Endodermal cell (in vitro differentiated cells): Measurements from ENCODE around the gene REPIN1. TPM values are rescaled to one million over a fixed set of nuclear protein-coding genes. Genes with fewer than 3 reads are reported as not detected.

Experiments used
- DNase-seq: peaks from one replicate; pipeline ENCODE4 v3.0.0-alpha.2; 2017
- H3K27ac ChIP-seq: 2 replicates; pipeline ENCODE4 v1.5.1; 2013; ENCODE audit warnings: mild to moderate bottlenecking, low read depth, low read length, moderate library complexity
- H3K27me3 ChIP-seq: 2 replicates; pipeline ENCODE4 v1.6.1; 2013; ENCODE audit warnings: mild to moderate bottlenecking, low read length, moderate library complexity; ENCODE audit not compliant: insufficient read depth, control insufficient read depth, poor library complexity, severe bottlenecking
- H3K36me3 ChIP-seq: 2 replicates; pipeline ENCODE4 v1.7.0; 2013; ENCODE audit warnings: mild to moderate bottlenecking, low read length, moderate library complexity; ENCODE audit not compliant: control insufficient read depth, insufficient read depth
- H3K4me1 ChIP-seq: one replicate; pipeline ENCODE4 v1.7.0; 2013; ENCODE audit warnings: low read length; ENCODE audit not compliant: control insufficient read depth, insufficient read depth
- H3K4me3 ChIP-seq: 2 replicates; pipeline ENCODE4 v1.5.1; 2013; ENCODE audit warnings: mild to moderate bottlenecking, low read length, moderate library complexity
- H3K9ac ChIP-seq: 2 replicates; pipeline ENCODE4 v1.6.1; 2013; ENCODE audit warnings: mild to moderate bottlenecking, low read length, moderate library complexity; ENCODE audit not compliant: poor library complexity, severe bottlenecking; ENCODE audit errors: extremely low read depth
- H3K9me3 ChIP-seq: 2 replicates; pipeline ENCODE4 v1.6.1; 2013; ENCODE audit warnings: mild to moderate bottlenecking, low read length, moderate library complexity; ENCODE audit not compliant: control insufficient read depth
- H3K27ac Mint-ChIP-seq: 2 replicates; pipeline ENCODE4 v1.8.0; 2020; ENCODE audit warnings: mixed read lengths
- H3K27me3 Mint-ChIP-seq: 2 replicates; pipeline ENCODE4 v1.8.0; 2021; ENCODE audit warnings: mild to moderate bottlenecking, mixed read lengths; ENCODE audit not compliant: insufficient read depth
- H3K36me3 Mint-ChIP-seq: 2 replicates; pipeline ENCODE4 v1.8.0; 2020; ENCODE audit warnings: low read depth, mixed read lengths
- H3K4me1 Mint-ChIP-seq: 2 replicates; pipeline ENCODE4 v1.8.0; 2020; ENCODE audit warnings: mixed read lengths
- H3K4me3 Mint-ChIP-seq: 2 replicates; pipeline ENCODE4 v1.8.0; 2020; ENCODE audit warnings: mild to moderate bottlenecking, moderate library complexity, mixed read lengths
- H3K9me3 Mint-ChIP-seq: 2 replicates; pipeline ENCODE4 v1.8.0; 2020; ENCODE audit warnings: mild to moderate bottlenecking, mixed read lengths
- WGBS, 2 experiments: methylation state at CpG; one replicate each; pipeline versions ENCODE4 v1.1.5 to v1.1.7; 2013; ENCODE audit warnings: missing lambda C conversion rate in 2 of 2, mixed read lengths in 1 of 2; ENCODE audit not compliant: insufficient coverage in 1 of 2, insufficient read length in 1 of 2; 5-methylcytosine and 5-hydroxymethylcytosine counted together
- total RNA-seq, 2 donors: library from RNA; stranded (reverse); fragmentation: NEBNext Ultra II Directional in 1 of 2; extraction: Animal tissue kit (Norgen Biotek cat#: 25700) in 1 of 2; gene quantifications; 2 replicates in 1 of 2; 3 replicates in 1 of 2; pipeline ENCODE4 v1.2.1, GENCODE V29; 2021
- TF ChIP-seq, protein P1 (sequence below): fragments of 200-600 bp; sonication (generic); conservative IDR thresholded peaks from 2 replicates; pipeline ENCODE4 v1.5.0; 2021; ENCODE audit warnings: antibody characterized with exemption, mild to moderate bottlenecking

Gene REPIN1
- total RNA-seq, 2 donors from 2014 or later, result 85.4 to 94.4 TPM

DNA sequence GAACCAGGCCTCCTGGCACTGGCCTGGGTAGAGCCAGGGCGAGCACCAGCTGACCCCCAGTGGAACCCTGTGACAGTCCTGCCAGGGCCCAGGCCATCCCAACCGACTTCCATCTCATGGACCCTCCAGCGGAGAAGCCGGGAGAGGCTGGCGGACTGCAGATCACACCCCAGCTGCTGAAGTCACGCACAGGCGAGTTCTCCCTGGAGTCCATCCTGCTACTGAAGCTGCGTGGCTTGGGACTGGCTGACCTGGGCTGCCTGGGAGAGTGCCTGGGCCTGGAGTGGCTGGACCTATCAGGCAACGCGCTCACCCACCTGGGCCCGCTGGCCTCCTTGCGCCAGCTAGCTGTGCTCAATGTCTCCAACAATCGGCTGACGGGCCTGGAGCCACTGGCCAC lies 31.9 kb upstream of the REPIN1 start:
- Histone ChIP-seq H3K27me3 (peaks cover 7% of the 10 kb centered on the region), H3K36me3 (peaks cover 1% of the 10 kb centered on the region), H3K4me3 (no peak overlapping the region), H3K9me3 (no peaks in the 10 kb centered on the region), H3K4me1 (peaks cover under 1% of the 10 kb centered on the region), H3K9ac (no peak overlapping the region), H3K27ac (no peak overlapping the region)
- Mint-ChIP-seq H3K36me3 (peaks cover 6% of the 10 kb centered on the region), H3K4me3 (no peak overlapping the region), H3K9me3 (no peaks in the 10 kb centered on the region), H3K27me3 (peaks cover 18% of the 10 kb centered on the region), H3K27ac (no peak overlapping the region), H3K4me1 (peaks cover 26% of the 10 kb centered on the region)
- DNase-seq, result no peak
- TF ChIP-seq, protein P1, sequence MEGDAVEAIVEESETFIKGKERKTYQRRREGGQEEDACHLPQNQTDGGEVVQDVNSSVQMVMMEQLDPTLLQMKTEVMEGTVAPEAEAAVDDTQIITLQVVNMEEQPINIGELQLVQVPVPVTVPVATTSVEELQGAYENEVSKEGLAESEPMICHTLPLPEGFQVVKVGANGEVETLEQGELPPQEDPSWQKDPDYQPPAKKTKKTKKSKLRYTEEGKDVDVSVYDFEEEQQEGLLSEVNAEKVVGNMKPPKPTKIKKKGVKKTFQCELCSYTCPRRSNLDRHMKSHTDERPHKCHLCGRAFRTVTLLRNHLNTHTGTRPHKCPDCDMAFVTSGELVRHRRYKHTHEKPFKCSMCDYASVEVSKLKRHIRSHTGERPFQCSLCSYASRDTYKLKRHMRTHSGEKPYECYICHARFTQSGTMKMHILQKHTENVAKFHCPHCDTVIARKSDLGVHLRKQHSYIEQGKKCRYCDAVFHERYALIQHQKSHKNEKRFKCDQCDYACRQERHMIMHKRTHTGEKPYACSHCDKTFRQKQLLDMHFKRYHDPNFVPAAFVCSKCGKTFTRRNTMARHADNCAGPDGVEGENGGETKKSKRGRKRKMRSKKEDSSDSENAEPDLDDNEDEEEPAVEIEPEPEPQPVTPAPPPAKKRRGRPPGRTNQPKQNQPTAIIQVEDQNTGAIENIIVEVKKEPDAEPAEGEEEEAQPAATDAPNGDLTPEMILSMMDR, result no peak
- WGBS, 2 experiments, result 96% methylated on average over 13 to 14 of the region's 14 CpGs

DNA sequence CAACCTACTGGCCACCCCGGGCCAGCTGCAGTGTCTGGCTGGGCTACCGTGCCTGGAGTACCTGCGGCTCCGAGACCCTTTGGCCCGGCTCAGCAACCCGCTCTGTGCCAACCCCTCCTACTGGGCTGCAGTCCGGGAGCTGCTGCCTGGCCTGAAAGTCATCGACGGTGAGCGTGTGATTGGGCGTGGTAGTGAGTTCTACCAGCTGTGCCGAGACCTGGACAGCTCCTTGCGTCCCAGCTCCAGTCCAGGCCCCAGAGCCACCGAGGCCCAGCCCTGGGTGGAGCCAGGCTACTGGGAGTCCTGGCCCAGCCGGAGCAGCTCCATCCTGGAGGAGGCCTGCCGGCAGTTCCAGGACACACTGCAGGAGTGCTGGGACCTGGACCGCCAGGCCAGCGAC lies 31.4 kb upstream of the REPIN1 start:
- WGBS, 2 experiments, result 94 to 97% methylated on average over 12 to 18 of the region's 18 CpGs
- DNase-seq, result no peak
- TF ChIP-seq, protein P1, result no peak
- Mint-ChIP-seq H3K4me3 (no peak overlapping the region), H3K27ac (no peak overlapping the region), H3K4me1 (peaks cover 30% of the 10 kb centered on the region), H3K9me3 (no peaks in the 10 kb centered on the region), H3K27me3 (peaks cover 22% of the 10 kb centered on the region), H3K36me3 (peaks cover 6% of the 10 kb centered on the region)
- Histone ChIP-seq H3K4me3 (no peak overlapping the region), H3K4me1 (peaks cover 4% of the 10 kb centered on the region), H3K27ac (no peak overlapping the region), H3K36me3 (no peaks in the 10 kb centered on the region), H3K9me3 (no peaks in the 10 kb centered on the region), H3K9ac (no peak overlapping the region), H3K27me3 (peaks cover 11% of the 10 kb centered on the region)

DNA sequence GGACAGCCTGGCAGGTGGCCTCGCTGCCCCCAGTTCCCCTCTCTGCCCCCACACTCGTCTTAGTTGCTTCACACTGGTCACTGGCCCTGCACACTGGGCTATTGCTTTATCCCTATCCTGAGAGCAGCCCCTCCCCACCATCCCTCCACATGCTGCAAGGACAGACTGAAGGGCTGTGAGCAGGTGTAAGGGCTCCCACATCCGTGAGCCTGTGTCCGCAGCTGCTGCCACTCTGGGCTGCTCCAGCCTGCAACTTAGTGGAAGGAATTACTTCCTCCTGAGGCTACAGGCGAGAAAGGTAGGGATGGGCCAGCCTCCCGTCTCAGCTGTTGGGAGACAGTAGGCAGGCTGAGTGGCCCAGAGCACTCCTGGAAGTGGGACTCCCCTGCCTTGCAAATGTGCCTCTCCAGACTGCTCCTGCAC lies 31.0 kb upstream of the REPIN1 start:
- Mint-ChIP-seq H3K9me3 (no peaks in the 10 kb centered on the region), H3K27me3 (peaks cover 27% of the 10 kb centered on the region), H3K27ac (peak overlapping the region; percentile 44), H3K36me3 (peaks cover 6% of the 10 kb centered on the region), H3K4me1 (peaks cover 32% of the 10 kb centered on the region), H3K4me3 (no peak overlapping the region)
- H3K27ac ChIP-seq, result no peak overlapping the region
- no peaks in the 10 kb centered on the region for H3K36me3 ChIP-seq
- TF ChIP-seq, protein P1, result no peak
- H3K4me3 ChIP-seq, result no peak overlapping the region
- no peak for DNase-seq
- no peak overlapping the region for H3K9ac ChIP-seq
- 91 to 96% methylated on average over 4 to 6 of the region's 6 CpGs for WGBS, 2 experiments
- no peaks in the 10 kb centered on the region for H3K9me3 ChIP-seq
- H3K4me1 ChIP-seq, result peaks cover 5% of the 10 kb centered on the region
- peaks cover 16% of the 10 kb centered on the region for H3K27me3 ChIP-seq
